Left lung (tissue), 10 donors: ENCODE measurements around the gene ECPAS. TPM values are rescaled to one million over a fixed set of nuclear protein-coding genes. Genes with fewer than 3 reads are reported as not detected.
"Not testable (repeated sequence)": the region's sequence is repeated elsewhere in the genome, so short reads cannot be mapped to it uniquely, and the experiment has no call there.

ENCODE experiments used
- ATAC-seq: fragments of 200-7000 bp; cut with Tn5 transposase; one replicate; pipeline ENCODE4 v1.9.1; 2020; ENCODE audit warnings: moderate library complexity
- DNase-seq, 4 donors: peaks; one replicate each; pipeline ENCODE4 v3.0.0-alpha.2; 2013 to 2020
- H3K27ac ChIP-seq, 2 donors: fragments of 200-600 bp; sonication (generic) in 1 of 2; one replicate each; pipeline versions ENCODE4 v1.5.0 to v1.8.0; 2020 to 2021
- H3K27me3 ChIP-seq, 2 donors: fragments of 200-600 bp; sonication (generic) in 1 of 2; one replicate each; pipeline versions ENCODE4 v1.5.0 to v1.8.0; 2020 to 2021
- H3K36me3 ChIP-seq, 2 donors: fragments of 200-600 bp; sonication (generic) in 1 of 2; one replicate each; pipeline versions ENCODE4 v1.5.0 to v1.8.0; 2020 to 2021
- H3K4me1 ChIP-seq, 2 donors: fragments of 200-600 bp; one replicate each; pipeline ENCODE4 v1.8.0; 2021
- H3K4me3 ChIP-seq, 2 donors: fragments of 200-600 bp; sonication (generic) in 1 of 2; one replicate each; pipeline versions ENCODE4 v1.5.0 to v1.8.0; 2020 to 2021; ENCODE audit warnings: mild to moderate bottlenecking in 1 of 2
- H3K9me3 ChIP-seq, 2 donors: fragments of 200-600 bp; sonication (generic) in 1 of 2; one replicate each; pipeline versions ENCODE4 v1.5.0 to v1.8.0; 2020 to 2021
- intact Hi-C, 2 donors: fragments of 100-400 bp; cut with DNase I; formaldehyde crosslinking; loops; one replicate each; pipeline versions ENCODE4 v1.11.2 to v1.14.2; 2022
- polyA plus RNA-seq, 6 donors: library from polyadenylated mRNA; unstranded; fragments of 120-200 nt; gene quantifications; one replicate each; pipeline ENCODE4 v1.2.1, GENCODE V29; 2013; ENCODE audit not compliant: insufficient read length in 6 of 6
- total RNA-seq, 2 donors: library from RNA; stranded (reverse); fragmentation: NEBNext Ultra II Directional; extraction: Animal tissue kit (Norgen Biotek cat#: 25700); gene quantifications; one replicate each; pipeline ENCODE4 v1.2.1, GENCODE V29; 2021
- TF ChIP-seq, protein P1 (sequence below), 2 donors: fragments of 200-600 bp; sonication (generic) in 1 of 2; IDR thresholded peaks; one replicate each; pipeline versions ENCODE4 v1.5.0 to v1.8.0; 2021; ENCODE audit warnings: antibody characterized with exemption in 2 of 2
- donor health status: DM: no; HTN: yes; CAD: no.
- donor health status: DM: no; HTN: no; CAD: no.

ECPAS gene
- total and polyA plus RNA-seq, 8 donors: 77.4 to 102 (median 87.8) TPM

DNA sequence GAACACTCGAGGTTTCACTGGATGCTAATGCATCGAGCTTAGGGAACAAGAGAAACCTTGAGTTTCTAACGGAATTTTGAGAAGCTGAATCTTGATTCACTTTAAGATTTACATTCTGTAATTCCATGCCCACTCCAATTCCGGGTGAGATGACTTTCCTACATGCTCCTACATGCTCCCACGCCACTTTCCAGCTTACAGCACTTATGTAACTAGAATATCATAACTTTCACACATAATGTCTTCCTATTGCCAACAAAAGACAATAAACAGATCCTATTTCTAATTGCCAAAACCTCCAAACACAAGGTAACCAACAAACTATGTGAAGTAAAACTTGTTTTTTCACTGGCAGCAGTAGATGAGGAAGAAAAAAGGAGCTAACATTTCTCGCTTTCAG is 72.9 kb downstream of the ECPAS start:
- H3K4me3 ChIP-seq: no peak overlapping the region
- peaks cover 0 to 99% of the 10 kb centered on the region in 2 donors for H3K36me3 ChIP-seq

DNA sequence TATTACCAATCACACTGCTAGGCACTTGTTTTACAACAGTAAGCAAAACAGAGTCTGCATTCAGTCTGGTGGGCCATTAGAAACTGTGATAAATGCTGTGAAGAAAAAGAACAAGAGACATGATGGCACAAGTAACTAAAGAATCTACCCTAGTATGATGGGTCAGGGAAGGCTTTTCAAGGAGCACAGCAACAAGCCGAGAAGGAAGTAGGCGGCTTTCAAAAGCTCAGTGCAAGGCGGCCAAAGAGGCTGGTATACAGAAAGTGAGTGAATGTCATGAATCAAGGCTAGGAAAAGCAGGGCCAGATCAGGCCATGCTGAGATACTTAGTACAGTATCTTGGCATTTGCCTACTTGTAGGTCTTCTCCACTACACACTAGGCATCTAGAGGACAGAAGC is 76.4 kb downstream of the ECPAS start:
- intact Hi-C loops: no loop called here
- Histone ChIP-seq H3K9me3 (peaks cover 0 to 8% of the 10 kb centered on the region in 2 donors), H3K27me3 (no peaks in the 10 kb centered on the region), H3K4me3 (no peak overlapping the region), H3K27ac (no peak overlapping the region), H3K4me1 (no peaks in the 10 kb centered on the region), H3K36me3 (peaks cover 0 to 99% of the 10 kb centered on the region in 2 donors)
- DNase-seq (no peak), ATAC-seq (no peak)
- TF ChIP-seq, protein P1, sequence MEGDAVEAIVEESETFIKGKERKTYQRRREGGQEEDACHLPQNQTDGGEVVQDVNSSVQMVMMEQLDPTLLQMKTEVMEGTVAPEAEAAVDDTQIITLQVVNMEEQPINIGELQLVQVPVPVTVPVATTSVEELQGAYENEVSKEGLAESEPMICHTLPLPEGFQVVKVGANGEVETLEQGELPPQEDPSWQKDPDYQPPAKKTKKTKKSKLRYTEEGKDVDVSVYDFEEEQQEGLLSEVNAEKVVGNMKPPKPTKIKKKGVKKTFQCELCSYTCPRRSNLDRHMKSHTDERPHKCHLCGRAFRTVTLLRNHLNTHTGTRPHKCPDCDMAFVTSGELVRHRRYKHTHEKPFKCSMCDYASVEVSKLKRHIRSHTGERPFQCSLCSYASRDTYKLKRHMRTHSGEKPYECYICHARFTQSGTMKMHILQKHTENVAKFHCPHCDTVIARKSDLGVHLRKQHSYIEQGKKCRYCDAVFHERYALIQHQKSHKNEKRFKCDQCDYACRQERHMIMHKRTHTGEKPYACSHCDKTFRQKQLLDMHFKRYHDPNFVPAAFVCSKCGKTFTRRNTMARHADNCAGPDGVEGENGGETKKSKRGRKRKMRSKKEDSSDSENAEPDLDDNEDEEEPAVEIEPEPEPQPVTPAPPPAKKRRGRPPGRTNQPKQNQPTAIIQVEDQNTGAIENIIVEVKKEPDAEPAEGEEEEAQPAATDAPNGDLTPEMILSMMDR (IDR thresholded peaks at IDR 0.05): no peak

More for the DNA sequence above, 72.9 kb downstream of the ECPAS start:
- no peaks in the 10 kb centered on the region for H3K4me1 ChIP-seq
- TF ChIP-seq, protein P1 (IDR thresholded peaks at IDR 0.05): no peak
- no peaks in the 10 kb centered on the region for H3K27me3 ChIP-seq
- DNase-seq (no peak), ATAC-seq (no peak)
- intact Hi-C loops: no loop called here
- H3K27ac ChIP-seq: no peak overlapping the region
- H3K9me3 ChIP-seq: no peaks in the 10 kb centered on the region

DNA sequence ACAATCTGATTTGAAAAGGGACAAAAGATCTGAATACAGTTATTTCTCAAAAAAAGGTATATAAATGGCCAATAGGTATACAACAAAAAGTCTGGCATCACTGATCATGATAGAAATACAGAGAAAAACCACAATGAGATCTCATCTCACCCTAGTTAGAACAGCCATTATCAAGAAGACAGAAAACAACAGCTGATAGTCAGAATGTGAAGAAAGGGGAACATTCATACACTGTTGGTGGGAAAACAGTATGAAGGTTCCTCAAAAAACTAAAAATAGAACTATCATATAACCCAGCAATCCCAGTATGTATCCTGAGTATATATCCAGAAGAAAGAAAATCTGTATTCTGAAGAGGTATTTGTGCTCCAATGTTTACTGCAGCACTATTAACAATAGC is 78.5 kb downstream of the ECPAS start:
- Histone ChIP-seq H3K36me3 (peaks cover 0 to 100% of the 10 kb centered on the region in 2 donors), H3K27ac (no peak overlapping the region), H3K4me1 (no peaks in the 10 kb centered on the region), H3K27me3 (no peaks in the 10 kb centered on the region), H3K4me3 (no peak overlapping the region), H3K9me3 (peaks cover 0 to 24% of the 10 kb centered on the region in 2 donors)
- DNase-seq (no peak), ATAC-seq (no peak)
- TF ChIP-seq, protein P1 (IDR thresholded peaks at IDR 0.05): no peak
- intact Hi-C loops: no loop called here

DNA sequence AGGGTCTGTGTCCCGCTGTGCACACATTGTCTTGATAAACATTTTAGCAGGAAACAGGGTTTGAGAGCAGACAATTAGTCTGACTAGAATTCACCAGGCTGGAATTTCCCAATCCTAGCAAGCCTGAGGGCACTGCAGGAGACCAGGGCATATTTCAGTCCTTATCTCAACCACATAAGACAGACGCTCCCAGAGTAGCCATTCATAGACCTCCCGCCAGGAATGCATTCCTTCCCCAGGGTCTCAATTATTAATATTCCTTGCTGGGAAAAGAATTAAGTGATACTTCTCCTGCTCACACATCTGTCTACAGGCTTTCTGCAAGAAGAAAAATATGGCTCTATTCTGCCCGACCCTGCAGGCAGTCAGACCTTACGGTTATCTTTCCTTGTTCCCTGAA is 82.7 kb downstream of the ECPAS start:
- H3K27ac ChIP-seq, H3K4me1 ChIP-seq, H3K4me3 ChIP-seq, ATAC-seq, DNase-seq, intact Hi-C loops, H3K27me3 ChIP-seq: not testable (repeated sequence)
- Histone ChIP-seq H3K9me3 (peaks cover 0 to 31% of the 10 kb centered on the region in 2 donors), H3K36me3 (peaks cover 0 to 100% of the 10 kb centered on the region in 2 donors)

DNA sequence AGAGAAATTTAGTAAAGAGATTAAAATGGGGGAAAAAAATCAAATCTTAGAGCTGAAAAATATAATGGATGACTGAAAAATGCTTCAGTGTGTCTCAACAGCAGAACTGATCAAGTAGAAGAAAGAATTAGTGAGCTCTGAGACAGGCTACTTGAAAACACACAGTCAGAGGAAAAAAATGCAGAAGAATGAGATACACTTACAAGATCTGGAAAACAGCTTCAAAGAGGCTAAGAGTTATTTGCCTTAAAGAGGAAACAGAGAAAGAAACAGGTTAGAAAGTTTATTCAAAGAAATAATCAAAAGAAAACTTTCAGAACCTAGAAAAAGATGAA is 83.7 kb downstream of the ECPAS start:
- intact Hi-C loops: no loop called here
- no peaks in the 10 kb centered on the region for H3K27me3 ChIP-seq
- no peak for DNase-seq
- H3K27ac ChIP-seq: no peak overlapping the region
- peaks cover 0 to 30% of the 10 kb centered on the region in 2 donors for H3K9me3 ChIP-seq
- H3K36me3 ChIP-seq: peaks cover 0 to 100% of the 10 kb centered on the region in 2 donors
- H3K4me1 ChIP-seq: no peaks in the 10 kb centered on the region
- no peak overlapping the region for H3K4me3 ChIP-seq
- TF ChIP-seq, protein P1 (IDR thresholded peaks at IDR 0.05): no peak
- peak; percentile 64 for ATAC-seq
